Brain pericyte (primary cell): Measurements from ENCODE around the gene SAC3D1.

Experiments used
- DNase-seq: peaks from one replicate; pipeline ENCODE4 v3.0.0-alpha.2; 2012; ENCODE audit warnings: low read depth, low spot score

Gene SAC3D1

DNA sequence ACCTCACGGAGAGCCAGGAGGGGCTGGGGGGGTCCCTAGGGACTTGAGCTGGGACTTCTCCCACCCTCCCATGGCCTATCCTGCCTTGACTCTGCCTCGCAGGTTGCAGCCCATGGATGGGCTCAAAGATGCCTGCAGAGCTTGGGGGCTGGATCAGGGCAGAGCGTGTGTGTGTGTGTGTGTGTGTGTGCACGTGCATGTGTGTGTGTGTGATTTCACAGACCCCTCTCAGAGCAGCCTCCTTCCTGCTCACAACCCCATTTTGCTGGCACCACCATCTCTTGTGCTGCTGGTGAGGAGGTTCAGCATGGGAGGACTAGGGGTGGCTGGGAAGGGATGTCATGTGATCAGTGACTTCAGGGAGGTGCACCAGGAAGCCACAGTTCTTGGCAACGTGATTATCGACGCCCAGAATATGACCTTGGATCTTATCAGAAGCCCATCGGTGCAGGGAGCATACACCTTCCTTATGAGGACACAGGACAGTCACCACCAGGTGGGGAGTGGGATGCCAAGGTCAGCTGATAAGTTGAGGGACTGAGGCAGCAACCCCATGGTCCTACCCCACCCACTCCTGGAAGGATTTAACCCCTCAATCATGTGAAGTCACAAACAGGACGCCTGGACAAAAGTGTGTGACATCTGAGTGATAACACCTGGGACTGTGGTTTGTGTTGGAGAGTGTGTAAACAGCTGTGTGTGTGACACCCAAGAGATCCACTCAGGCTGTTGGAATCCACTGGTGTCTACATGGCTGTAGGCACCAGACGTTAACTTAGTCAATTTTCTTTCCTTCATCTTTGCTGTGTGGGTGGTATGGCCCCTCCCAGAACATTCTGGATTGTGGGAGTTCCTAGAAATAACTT is 19.2 kb downstream of the SAC3D1 start:
- DNase-seq = no peak

DNA sequence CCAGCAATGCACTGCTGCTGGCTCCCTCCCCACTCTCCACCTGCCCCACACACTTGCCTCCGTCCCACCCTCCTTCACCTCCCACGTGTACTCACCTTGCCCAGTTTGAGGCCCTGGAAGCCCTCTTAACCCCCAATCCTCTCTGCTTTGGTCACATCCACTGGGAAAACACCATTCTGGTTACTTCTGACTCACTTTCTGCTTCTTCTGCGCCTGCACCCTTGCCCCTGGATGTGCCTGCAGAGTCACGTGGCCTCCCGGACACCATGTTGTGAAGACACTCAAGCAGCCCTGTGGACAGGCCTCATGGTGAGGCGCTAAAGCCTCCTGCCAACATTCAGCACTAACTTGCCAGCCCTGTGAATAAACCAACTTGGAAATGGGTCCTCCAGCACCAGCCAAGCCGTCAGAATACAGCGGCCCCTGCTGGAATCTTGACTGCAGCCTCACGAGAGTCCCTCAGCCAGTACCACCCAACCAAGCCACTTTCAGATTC is 20.0 kb downstream of the SAC3D1 start:
- DNase-seq = no peak

DNA sequence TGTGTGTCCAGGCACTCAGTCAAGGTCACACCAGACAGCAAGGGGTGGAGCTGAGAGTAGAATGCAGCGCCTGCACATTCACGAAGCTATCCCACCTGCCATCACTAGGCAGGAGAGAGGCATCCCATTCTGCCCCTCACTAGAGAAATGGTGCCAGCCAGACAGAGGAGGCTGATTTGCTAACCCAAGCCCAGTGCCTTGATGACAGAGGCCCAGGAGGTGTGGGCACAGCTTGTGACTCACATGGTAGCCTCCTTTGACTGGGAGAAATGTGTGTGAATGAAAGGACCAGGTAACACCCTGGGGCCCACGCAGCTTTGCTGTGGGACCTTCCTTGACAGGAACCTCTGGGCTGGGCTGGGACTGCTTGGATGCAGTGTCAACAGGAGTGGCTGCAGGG is 22.5 kb downstream of the SAC3D1 start:
- no peak for DNase-seq

DNA sequence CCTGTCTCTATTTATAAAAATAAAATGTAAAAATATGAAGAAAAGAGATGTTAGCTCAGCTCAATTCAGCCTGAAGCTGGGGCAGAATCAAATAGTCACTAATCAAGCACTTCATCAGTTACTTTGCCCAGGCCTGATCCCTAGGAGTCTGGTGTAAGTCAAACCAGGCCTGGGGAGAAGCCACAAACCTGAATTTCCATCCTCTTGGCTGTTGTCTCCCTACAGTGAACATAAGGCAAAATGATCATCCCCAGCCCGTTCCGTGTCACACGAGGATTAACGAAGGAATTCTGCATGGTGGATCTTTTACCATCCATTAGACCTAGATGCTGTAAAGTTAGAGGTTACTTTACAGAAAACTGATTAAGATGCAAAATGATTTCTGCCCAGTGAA is 23.8 kb downstream of the SAC3D1 start:
- DNase-seq = no peak

DNA sequence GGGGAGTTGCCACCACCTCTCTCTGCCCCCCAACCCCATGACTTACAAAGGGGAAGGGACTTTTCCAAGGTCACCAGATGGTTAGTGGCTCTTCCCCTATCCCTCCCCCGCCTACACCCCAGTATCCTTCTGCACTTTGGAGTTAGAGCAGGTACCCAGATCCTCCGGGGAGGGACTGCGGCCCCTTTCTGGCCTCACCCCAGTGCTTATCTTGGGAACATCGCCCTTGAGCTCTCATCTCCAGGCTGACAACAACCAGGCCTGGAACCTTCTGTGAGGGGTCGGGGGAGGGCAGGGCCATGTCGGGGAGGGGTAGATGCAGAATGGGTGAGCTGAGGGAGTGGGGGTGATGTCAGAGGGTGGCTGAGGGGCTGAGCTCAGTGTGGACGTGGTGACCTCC is 24.8 kb downstream of the SAC3D1 start:
- no peak for DNase-seq

DNA sequence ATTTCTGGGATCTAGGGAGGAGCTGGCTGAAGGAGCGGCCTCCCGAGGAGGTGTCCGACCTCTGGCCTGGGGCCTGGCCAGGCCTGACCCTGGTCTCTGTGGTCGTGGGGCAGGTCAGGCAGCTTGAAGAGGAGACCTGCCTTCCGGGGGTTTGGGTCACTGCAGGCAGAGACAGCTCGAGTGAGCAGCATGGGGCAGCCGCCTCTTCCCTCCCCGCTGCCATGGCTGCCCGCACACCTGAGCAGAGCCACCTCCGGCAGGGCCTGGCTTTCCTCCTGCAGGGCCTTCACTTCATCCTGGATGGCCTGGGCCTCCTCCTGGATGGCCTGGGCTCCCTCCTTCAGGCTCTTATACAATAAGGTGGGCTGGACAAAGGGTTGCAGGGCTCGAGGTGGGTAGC is 25.3 kb downstream of the SAC3D1 start:
- DNase-seq = no peak

DNA sequence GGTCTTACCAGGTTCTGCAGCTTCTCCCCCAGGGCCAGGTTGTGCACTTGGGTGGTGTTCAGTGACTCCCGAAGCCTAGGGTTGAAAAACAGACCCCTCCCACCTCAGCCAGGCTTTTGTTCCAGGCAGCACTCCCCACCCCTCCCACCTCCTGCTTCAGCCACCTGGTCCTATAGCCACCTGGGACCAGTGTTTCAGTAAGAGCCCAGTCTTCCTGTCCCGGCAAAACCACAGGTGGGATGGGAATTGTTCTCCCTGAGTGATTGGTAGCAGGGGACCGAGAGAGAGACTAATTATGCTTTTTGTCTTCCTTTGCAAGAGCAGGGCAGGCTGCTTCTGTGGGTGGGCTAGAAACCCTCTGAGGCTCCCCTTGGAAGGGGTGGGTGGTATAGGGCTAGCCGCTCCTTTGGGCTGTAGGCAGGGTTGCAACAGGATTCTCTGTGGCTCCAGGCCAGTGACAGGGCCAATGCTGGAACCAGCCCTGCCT is 25.8 kb downstream of the SAC3D1 start:
- no peak for DNase-seq

DNA sequence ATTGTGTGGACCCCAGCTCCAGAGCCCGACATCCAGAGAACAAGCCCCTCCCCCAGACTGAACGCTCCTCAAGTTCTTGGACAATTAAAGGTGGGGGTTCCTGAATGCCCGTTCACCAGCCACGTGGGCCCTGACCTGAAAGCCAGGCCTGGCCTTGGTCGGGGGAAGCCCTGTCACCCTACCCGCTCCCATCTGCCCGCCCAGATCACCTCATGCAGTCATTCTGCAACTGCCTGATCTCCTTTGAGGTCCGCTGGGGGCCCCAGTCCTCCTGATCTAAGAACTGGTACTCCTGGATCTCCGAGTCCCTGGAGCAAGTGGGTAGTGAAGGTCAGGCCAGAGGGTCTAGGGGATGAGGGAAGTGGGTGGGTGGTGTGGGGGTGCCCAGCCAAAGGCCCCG is 26.4 kb downstream of the SAC3D1 start:
- no peak for DNase-seq

DNA sequence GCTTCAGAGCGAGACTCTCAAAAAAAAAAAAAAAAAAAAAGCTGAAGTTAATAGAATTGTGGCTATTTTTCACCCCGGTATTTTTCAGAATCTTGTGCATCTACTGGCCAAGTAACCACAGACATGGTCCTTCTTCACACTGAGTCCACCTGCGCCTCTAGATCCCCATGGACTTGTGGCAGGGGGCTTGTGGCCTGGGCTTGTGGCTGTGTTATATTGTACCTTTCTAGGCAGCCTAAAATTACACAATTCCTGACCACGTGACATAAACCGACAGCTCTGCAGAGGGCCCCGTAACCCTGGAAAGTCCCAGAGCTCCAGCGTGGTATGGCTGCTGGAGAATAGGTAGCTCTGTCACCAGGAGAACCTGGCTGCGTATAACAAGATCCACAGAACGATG is 28.2 kb downstream of the SAC3D1 start:
- DNase-seq = no peak

DNA sequence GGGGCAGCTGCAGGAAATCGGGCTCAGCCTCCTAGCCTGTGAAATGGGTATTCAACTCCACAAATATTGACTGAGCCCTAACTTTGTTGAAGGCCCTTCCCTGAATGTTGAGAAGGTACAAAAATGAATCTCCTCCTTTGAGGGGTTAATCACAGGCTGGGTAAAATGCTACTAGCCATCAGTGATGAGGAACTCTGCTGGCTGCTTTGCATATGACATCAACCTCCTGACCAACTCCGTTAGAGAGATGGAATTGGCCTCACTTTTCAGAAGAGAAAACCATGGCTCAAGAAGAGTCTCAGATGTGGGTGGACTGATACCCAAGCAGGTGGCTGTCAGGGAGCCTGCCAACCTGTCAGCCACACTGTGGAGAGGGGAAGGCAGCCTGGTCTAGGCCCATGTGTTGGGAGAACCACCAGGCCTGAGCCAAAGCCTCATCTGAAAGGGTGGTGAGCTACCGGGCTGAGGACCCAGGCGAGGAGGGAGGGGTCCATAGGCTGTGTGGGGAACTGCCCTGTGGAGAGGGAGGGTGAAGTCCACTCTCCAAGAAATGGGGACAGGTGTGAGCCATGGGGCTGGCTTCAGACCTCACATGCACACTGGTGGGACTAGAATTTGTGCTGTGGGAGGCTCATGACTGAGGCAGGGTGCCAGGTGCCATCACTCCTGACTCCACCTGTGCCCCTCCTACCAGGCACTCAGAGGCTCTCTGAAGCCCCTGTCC is 31.1 kb downstream of the SAC3D1 start:
- no peak for DNase-seq

DNA sequence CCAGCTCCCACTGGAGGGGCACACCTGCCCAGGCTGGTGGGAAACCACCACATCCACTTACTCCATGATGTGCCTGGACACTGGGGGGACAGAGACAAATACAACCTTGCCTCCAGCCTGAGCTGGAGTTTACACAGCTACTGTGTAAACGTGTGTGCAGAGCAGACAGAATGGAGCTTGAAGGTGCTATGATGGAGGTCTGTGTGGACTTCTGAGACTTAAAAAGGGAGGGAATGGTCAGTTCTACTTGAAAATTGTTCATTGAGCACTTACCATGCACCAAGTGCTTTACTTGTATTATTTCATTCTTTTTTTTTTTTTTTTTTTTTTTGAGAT is 31.6 kb downstream of the SAC3D1 start:
- DNase-seq = no peak

DNA sequence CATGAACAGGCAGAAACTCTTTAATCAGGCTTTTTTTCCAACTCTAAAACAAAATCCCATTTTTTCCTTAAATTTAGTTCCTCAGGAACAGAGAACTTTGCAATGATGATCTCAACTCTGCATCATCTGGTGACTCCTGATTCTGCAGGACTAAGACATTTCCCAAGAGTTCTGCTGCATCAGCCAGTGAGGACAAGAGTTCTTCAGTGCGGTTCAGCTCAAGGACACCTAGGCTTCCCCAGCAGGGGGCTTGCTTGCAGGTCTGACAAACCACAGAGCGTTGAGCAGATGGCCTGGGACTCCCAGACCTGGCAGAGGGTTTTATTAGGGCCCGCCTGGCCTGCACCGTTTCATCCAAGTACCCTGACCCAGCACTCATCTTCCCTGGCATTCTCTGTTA is 36.4 kb downstream of the SAC3D1 start:
- no peak for DNase-seq

DNA sequence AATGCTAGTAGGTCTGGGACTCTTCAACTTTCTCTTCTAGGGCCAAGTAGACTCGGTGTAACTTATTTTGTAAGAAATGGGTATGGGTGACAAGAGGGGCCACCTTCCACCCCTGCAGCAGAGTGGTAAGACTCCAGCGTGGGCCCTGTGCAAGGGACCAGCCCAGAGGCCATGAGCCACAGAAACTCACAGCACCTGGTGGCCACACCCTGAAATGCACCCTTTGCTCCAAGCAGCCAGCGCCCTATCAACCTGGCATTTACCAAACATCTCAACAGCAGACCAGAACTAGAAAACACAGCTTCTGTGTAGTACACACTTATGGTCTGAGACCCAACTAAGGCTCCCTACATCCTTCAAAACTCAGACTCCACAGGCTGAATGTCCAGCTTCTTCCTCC is 37.1 kb downstream of the SAC3D1 start:
- DNase-seq = no peak

DNA sequence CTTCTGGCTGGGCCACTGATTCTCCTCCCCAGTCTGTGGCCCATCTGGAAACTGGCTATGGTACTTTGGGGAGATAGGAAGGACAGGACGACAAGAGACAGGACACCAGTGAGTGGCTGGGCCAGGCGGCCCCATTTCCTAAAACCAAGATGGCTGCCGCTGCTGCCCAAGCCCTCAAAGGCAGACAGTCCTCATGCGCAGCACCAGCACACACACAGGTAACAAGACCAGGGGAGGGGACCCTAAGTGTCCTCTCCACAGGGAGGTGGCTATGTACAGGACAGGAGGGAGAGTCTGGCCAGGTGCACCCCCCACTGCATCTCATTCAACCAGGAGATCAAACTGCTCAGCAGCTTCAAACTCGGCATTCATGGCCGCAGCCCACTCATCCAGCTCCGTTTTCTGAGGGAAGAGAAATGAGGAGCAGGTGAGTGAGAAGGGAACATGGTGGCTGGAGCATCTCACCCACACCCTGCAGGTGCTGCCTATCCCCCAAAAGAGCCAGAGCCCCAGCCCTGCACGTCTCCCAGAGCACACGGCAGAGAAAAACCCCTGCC is 37.9 kb downstream of the SAC3D1 start:
- DNase-seq = no peak

DNA sequence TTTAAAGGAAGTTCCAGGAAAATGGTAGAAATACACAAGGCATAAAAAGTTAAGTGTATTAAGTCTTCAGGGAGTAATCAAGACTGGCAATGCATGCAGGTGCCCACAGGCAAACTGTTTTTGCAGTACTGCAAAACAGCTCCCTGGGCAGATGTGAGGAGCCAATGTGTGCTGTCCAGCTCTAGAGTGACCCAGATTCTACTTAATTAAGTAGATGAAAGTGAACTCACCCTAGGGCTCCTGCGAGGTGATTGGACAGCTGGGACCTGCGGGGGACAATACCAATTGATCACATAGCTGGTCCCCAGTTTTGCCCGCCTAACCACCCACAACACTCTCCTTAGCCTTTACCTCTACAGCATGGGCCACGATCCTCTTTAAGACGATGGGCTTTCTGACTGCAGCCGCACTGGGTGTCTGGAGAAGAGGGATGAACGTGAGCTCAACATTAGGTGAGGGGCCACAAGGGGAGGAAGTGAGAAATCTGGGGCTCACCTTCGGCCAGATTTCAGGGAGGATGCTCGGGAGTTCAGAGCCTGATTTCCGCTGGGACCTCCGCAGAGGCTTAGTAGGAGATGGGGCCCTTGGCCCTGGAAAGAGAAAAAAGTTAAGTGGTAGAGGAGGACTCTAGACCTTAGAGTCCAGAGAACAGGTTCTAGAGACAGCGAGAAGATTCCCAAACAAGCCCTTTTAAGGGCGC is 42.3 kb downstream of the SAC3D1 start:
- no peak for DNase-seq

DNA sequence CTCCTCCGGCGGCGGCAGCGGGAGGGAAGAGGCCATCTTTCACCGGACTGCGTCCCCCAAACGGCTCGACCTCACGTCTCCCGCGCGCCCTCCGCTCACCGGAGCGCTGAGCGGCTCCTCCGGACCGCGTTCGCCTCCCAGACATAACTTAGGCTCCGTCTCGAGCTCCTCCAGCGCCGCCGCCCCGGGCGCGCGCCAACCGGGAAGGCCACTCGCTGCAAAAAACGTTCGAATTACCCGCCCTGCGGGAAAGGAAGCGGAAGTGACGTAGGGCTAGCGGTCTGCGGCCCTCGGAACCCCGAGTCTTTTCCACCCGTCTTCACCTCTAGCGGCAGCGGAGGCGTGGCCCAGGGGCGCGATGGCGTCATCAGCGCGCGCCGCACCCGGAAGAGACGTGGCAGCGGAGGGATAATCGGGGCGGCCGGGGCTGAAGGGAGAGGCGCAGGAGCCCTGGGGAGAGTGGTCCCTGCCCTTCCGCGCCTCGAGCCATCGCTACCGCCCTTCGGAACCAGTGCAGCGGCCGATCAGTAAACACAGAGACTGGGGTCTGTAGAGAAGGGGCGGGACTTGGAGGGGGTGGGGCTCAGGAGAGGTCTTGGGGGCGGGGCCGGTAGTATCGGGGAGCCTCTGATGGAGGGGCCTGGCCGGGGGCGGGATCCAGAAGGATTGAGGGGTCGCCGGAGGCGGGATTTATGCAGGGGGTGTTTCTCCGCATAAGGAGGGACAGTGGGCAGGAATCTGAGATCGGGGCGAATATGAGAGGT is 43.0 kb downstream of the SAC3D1 start, which contains the start of the genes CDCA5 and ZFPL1:
Gene CDCA5 (minus strand): TSS at position 207 of the 764 bp plus-strand sequence. CDS start 62 bp downstream, at position 145.
Gene ZFPL1 (plus strand): TSS at position 389 of the 764 bp plus-strand sequence. CDS start 477 bp downstream, outside the sequence.
- peak; percentile 80 for DNase-seq

DNA sequence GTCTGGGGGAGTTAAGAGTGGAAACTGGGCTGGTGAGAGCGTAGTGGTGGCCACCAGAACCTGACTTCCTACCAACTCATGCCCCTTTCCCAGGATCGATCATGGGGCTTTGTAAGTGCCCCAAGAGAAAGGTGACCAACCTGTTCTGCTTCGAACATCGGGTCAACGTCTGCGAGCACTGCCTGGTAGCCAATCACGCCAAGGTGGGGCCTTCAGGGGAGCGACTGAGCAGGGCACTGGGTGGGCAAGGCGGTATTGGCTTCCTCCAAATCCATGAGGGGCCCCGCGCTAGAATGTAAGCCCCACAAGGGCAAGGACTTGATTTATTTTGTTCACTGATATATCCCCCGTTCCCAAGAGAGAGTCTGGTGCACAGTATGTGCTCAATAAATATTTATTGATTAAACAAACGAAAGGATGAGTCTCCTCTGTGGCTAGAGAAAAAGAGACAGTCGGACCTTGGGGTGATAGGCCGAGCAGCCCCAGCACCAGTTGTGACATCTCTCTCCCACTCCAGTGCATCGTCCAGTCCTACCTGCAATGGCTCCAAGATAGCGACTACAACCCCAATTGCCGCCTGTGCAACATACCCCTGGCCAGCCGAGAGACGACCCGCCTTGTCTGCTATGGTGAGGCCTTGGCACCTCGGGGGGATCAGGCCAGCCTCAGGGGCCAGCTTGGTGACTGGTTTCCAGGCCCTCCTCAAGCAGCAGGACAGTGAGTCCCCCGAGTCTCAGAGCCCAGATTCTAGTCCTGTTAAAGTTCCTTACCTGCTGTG is 43.8 kb downstream of the SAC3D1 start:
- DNase-seq = no peak

DNA sequence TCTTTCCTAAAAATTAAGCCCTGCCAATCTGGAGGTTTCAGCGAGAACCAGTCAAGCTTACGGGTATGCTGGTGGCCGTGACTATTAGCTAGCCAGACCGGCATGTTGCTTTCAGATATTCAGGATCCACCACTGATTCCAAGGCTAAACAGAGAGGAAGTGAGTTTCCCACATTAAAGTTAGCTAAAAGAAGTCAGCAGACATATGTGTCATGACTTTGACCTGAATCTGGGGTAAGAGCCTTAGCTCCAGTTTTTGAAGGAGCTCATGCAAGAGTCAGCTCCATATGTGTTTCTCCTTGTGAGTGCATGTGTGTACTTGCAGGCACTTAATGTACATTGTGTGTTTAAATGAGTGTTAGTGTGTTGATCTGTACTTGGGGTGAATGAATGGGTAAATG is 44.4 kb downstream of the SAC3D1 start:
- no peak for DNase-seq

DNA sequence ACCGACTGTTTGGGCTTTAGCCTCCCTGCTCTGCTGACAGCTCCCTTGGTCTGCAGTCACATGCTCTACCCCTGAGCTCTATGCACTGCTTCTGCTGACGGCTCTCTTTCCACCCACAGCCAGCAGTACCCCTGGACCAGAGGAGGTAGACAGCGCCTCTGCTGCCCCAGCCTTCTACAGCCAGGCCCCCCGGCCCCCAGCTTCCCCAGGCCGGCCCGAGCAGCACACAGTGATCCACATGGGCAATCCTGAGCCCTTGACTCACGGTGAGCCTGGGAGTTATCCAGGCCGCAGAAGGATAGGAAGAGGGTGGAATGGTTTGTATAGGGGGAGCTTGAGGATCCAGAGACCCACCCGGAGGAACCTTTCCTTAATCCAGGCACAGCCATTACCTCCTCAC is 45.8 kb downstream of the SAC3D1 start:
- no peak for DNase-seq

DNA sequence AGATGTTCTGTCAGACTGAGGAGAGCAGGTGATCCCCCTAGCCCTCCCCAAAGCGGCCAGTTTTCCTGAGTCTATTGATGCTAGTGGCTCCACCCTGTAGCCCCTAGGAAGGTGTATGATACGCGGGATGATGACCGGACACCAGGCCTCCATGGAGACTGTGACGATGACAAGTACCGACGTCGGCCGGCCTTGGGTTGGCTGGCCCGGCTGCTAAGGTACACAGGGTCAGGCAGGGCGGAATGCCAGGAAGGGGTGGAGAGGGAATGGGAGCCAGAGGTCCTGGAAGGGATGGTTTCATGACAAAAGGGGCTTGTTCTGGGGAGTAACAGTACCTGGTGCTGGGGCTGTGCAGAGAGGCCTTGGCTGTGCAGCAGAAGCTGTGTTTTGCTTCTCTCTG is 46.2 kb downstream of the SAC3D1 start:
- no peak for DNase-seq
